ENCODE measurements around the gene PSMA8.
A peak's percentile ranks its signal among the peaks of the same experiment; 100 is the strongest.

PSMA8 gene

DNA sequence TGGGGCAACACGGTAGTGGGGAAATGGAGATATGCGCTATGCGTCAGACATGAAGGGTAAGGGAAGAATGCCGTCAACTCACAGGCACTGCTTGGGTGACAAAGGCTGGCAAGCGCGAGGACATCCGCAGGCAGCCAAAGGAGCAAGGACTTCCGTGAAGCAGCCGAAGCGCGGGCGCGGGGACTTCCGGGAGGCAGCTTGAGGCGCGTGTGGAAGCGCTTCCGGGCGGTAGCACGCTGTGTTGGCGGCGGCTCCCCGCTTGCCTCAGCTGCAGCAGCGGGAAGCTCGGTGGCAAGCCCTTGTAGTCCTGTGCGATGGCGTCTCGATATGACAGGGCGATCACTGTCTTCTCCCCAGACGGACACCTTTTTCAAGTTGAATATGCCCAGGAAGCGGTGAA lies at the start of gene PSMA8:
Gene PSMA8 (plus strand): TSS at position 218 of the 400 bp plus-strand sequence. CDS start 97 bp downstream, at position 315.
- peak; percentile 3 for DNase-seq (ENCODE audit: low read depth)
- TF ChIP-seq, protein P1, sequence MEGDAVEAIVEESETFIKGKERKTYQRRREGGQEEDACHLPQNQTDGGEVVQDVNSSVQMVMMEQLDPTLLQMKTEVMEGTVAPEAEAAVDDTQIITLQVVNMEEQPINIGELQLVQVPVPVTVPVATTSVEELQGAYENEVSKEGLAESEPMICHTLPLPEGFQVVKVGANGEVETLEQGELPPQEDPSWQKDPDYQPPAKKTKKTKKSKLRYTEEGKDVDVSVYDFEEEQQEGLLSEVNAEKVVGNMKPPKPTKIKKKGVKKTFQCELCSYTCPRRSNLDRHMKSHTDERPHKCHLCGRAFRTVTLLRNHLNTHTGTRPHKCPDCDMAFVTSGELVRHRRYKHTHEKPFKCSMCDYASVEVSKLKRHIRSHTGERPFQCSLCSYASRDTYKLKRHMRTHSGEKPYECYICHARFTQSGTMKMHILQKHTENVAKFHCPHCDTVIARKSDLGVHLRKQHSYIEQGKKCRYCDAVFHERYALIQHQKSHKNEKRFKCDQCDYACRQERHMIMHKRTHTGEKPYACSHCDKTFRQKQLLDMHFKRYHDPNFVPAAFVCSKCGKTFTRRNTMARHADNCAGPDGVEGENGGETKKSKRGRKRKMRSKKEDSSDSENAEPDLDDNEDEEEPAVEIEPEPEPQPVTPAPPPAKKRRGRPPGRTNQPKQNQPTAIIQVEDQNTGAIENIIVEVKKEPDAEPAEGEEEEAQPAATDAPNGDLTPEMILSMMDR (conservative IDR thresholded peaks at IDR 0.05; ENCODE audit: low read depth, low read length), result no peak
- H3K4me3 ChIP-seq (ENCODE audit: low read depth, low read length), result peak within 1 kb of the TSS; percentile 37

DNA sequence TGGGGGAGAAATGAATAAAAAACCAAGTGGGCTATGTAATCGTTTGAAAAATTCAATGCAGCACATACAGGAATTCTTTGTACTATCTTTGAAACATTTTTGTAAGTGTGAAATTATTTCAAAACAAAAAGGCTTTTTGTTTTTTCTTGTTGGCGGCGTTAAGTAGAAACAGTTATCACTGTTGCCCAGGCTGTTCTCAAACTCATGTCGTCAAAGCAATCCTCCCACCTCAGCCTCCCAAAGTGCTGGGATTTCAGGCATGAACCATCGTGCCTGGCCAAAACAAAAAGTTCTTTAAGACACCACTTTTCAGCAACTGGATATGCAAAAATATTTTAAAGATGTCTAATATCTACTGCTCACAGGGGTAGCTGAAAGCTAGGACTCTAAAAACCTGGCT lies 48.6 kb upstream of the PSMA8 start:
- DNase-seq (ENCODE audit: low read depth), result no peak
- H3K4me3 ChIP-seq (ENCODE audit: low read depth, low read length), result no peak overlapping the region
- TF ChIP-seq, protein P1 (conservative IDR thresholded peaks at IDR 0.05; ENCODE audit: low read depth, low read length), result no peak

DNA sequence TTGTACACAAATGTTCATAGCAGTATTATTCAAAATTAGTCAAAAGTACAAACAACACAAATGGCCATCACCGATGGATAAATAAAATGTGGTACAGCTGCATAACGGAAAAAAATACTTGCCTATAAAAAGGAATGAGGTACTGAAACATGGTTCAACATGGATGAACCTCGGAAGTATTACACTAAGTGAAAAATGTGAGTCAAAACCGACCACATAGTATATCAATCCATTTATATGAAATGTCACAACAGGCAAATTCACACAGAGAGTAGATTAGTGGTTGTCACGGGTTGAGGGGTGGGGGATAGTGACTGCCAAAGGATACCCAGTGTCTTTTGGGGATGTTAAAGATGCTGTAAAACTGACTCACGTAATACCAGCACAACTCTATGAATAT lies 46.7 kb upstream of the PSMA8 start:
- TF ChIP-seq, protein P1 (conservative IDR thresholded peaks at IDR 0.05; ENCODE audit: low read depth, low read length), result no peak
- H3K4me3 ChIP-seq (ENCODE audit: low read depth, low read length), result no peak overlapping the region
- DNase-seq (ENCODE audit: low read depth), result no peak

DNA sequence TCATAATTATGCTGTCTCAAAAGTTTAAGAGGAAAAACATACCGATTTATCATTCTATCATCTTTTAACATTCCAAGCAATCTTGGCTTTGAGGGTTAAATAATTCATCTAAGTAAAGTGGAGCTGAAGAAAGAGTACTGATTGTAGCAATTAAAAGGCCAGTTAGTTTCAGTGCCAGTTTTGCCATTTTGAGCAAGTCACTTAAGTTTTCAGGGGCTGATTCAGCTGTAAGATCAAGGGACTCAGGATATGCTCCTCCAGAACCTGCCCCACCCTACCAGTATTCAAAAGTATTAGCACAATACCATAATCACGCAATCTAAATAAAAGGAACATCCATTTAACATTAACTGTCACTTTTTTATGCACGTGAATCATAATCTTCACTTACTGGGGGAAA lies 45.2 kb upstream of the PSMA8 start:
- TF ChIP-seq, protein P1 (conservative IDR thresholded peaks at IDR 0.05; ENCODE audit: low read depth, low read length), result no peak
- DNase-seq (ENCODE audit: low read depth), result peak; percentile 12
- peak overlapping the region; percentile 89 for H3K4me3 ChIP-seq (ENCODE audit: low read depth, low read length)

DNA sequence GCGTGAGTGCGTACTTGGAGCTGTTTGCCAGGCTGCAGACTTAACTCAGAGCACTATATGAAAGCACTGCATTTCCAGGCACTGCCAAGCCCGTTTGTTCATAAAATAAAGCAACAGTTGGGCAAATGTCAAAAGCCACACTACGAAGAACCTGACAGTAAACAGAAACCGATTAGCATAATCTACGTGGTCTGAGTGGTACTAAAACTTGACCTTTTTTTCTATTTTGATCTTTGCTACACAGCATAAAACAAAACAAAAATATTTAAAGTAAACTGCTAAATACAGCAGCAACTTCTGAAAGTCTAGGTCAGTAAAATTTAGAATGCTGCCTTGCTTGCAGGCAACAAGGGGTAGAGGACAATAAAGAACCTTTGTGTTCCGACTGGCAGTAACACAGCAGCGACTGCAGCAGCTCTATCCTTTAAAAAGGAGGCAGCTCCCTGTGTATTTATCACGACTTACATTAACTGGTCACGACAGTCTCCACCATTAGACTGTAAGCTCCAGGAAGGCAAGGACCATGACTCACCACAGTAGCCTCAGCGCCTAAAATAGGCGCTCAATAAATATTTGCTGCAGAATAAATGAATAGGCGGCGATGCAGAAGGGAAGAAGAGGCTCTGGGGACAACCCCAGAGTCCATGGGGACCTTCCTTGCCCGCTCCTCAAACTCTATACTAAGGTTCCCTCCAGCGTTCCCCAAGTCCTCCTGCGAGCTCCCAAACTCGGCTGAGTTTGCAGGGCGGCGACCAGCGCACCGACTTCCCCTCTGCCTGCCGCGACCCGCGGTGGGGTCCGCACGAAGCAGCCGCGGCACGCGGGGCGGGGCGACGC lies 44.2 kb upstream of the PSMA8 start:
- DNase-seq (ENCODE audit: low read depth), result peak; percentile 51
- H3K4me3 ChIP-seq (ENCODE audit: low read depth, low read length), result peak overlapping the region; percentile 89
- TF ChIP-seq, protein P1 (conservative IDR thresholded peaks at IDR 0.05; ENCODE audit: low read depth, low read length), result no peak

DNA sequence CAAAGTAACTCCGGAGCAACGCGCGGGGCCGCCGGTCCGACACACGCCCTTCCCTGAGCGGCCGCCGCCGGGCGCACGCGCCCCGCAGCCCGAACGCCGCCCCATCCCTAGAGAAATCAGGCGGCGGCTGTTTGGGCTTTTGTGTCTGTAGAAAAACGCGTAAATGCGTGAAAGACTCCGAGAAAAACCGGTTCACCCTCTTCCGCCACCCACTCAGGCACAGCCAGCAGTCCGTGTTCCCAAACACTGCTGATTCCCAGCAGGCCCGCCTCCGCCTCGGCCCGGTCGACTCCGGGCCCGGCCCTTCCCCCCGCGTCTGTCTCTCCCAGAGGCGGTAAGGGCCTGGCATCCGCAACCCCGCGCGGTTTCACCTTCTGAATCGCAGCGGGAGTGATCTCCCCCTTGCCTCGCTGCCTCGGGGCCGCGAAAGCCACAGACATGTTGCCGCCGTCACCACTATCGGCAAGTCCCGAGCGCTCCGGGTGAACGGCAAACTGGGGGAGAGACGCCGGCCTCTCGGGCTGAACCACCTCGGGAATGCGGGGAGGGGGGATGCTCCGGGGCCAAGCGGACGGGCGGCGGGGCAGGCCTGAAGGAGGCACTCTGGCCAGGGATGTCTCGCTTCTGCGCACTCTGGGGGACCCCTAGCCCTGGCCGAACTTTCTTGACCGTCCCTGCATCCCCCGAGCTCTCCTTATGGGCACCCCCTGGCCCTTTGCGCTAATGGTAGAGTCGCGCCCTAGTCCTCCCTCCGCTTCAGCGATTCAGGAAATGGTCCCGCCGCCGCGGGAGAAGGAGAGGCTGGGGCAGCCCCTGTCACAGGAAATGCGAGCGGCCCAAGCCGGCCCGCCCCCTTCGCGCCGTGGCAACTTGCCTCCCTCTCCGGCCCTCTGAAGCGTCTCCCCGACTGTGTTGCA lies 43.3 kb upstream of the PSMA8 start, which contains the start of gene SS18:
Gene SS18 (minus strand): TSS at position 484 of the 917 bp plus-strand sequence. CDS start 44 bp downstream, at position 440.
- H3K4me3 ChIP-seq (ENCODE audit: low read depth, low read length), result peak within 1 kb of the TSS; percentile 89
- TF ChIP-seq, protein P1 (conservative IDR thresholded peaks at IDR 0.05; ENCODE audit: low read depth, low read length), result no peak
- DNase-seq (ENCODE audit: low read depth), result peak; percentile 96

Data from choroid plexus epithelial cell (primary cell).